ENCODE measurements around the gene VDAC2.

VDAC2 gene

DNA sequence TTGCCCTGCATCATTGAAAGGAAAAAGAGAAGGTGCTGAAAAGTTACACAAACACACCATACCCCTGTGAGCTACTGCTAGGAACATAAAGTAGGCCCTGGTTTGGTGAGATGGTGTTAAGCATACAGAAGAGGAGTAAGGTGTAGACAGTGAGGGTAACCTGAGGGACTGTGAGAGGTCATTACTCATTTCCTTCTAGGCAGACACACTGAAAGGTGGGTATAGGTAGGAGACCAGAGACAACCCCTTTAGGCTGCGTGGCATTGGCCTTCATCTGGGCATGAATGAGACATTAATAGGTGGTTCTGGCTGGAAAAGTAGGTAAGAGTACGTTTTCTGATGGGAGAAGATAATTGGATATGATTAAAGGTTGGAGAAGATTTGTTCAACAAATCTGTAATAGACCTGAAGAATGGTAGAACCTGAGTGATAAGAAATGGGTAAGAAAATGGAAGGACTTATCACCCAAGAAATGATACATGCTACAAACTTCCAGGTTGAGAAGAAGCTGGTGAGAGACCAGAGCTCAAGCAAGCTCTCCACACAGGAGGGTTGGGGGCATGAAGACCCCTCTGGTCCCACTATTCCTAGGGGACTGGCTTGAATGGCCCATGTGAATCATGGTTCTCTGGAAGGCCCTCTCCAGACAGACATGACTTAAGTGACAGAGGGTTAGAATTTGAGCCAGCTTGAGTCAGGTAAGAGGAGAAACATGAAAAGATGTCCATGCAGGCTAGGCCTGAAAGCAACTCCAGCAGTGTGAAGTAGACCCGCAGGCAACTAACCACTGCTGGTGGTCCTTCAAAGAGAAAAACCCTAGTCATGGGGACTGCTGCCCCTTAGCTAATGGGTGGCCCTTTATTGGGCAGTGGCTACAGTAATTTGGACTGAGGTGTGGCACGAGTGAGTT lies 21.3 kb downstream of the VDAC2 start:
- no peak for DNase-seq

DNA sequence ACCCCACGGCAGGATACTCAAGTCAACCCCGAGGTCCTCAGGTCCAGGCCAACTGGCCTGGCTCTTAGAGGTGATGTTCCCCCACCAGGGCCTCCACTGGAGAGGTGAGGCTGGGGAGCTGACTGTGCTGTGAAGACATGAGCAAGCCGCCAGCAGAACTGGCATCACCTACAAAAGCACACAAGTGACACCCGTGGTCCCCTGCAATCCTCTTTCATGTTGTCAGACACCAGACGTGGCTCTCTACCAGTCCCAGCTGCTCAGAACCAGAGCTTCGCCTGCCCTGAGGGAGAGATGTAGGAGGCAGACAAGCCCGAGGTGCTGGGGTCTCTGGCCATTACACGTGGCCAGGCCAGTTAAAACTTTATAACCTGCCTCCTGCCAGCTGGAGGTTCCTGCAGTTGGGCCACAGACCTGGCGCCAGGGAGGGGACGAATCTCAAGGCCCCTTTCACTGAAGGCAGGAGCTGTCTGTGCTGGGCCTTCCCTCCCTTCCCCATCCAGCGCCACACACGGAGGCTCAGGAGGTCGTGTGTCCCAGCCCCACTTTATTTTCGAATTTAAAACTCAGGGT lies 22.9 kb downstream of the VDAC2 start:
- no peak for DNase-seq

DNA sequence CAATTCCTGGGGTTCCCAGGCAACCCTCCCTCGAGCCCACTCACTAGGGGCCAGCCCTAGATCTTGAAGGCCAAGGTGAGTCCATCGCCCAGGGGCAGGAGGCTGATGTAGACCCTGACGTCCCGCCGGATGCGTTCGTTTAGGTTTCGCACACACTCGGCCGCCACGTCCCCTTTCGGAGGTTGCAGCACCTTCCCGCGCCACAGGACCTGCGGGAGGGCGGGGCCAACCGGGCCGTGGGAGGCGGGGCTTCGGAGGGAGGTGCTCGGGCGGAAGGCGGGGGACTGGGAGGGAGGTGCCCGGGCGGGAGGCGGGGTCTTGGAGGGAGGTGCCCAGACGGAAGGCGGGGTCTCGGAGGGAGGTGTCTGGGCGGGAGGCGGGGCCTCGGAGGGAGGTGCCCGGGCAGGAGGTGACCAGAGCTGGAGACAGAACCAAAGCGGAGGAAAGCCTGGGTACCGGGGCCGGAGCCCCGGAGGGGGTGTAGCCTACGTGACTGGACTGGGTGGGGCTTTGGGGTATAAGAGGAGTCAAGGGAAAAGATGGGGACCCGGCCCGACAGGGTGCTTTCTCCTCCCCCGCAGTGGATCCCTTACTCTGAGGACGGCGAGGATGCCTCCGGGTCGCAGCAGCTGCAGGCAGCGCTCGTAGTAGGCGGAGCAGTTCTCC lies 23.6 kb downstream of the VDAC2 start:
- DNase-seq = peak; percentile 23 to 54

DNA sequence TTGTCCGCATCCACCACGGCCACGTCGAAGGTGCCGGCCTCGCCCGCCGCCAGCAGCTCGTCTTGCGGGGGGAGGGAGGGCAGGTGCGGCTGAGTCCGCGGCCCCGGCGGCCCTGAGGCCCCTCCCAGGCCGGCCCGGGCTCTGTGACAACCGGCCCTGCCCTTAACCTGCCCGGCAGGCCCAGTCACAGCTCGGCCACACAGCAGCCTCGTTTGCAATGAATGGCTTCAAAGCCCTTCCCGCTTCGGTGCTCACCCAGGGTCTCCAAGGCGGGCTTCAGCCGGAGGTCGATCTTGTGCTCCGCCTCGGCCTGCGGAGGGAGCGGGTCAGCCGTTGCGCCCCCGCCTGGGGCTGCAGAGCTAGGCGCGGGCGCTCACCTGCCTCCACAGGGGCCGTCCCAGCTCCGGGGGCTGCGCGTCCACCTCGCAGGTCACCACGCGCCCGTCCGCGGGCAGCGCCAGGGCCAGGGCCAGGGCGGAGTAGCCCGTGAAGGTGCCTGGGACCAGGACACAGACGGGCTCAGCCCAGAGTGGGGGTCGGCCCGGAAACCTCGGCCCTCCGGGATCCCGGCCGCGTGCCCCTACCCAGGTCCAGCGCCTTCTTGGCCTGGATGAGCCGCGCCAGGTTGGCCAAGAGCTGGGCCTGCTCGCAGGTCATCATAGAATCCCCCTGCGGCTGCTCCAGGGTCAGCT lies 24.2 kb downstream of the VDAC2 start:
- DNase-seq = no peak

DNA sequence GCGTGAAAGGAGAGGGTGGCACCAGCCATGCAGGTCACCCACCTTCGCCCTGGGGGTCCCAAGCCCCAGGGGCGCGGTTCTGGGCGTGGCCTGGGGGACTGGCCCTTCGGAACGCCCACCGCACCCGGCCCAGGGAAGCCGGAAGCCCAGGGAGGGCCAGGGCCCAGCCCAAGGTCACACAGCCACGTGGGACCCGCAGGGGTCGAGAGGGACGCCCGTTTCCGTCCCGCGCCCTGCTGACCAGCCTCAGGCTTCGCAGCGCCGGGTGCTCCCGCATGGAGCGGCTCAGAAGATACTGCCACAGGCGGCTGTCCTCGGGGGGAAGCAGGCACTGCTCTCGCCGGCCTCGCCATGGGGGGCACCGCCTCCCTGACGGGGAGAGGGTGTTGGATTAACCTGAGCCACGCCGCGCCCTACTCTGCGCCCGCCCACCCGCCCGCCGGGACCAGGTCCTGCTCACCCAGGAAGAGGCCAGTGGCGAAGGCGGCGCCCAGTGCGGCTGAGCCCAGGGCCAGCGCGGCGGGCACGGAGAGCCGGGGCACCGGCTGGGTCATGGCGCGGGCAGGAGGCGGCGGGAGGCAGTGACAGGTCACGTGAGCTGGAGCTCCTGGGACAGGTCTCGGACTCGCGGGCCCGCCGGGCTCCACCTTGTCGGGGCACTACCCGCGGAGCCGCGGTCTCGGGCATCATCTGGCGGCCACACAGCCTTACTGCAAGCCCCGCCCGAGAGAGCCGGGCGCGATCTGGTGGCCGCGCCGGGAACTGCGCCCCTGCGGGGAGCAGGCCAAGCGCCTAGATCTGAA lies 25.0 kb downstream of the VDAC2 start, which contains the start of gene COMTD1:
TSS of gene COMTD1 (minus strand) at position 583 of the 803 bp plus-strand sequence. CDS start at position 554, 29 bp downstream.
- DNase-seq = peak; percentile 83

DNA sequence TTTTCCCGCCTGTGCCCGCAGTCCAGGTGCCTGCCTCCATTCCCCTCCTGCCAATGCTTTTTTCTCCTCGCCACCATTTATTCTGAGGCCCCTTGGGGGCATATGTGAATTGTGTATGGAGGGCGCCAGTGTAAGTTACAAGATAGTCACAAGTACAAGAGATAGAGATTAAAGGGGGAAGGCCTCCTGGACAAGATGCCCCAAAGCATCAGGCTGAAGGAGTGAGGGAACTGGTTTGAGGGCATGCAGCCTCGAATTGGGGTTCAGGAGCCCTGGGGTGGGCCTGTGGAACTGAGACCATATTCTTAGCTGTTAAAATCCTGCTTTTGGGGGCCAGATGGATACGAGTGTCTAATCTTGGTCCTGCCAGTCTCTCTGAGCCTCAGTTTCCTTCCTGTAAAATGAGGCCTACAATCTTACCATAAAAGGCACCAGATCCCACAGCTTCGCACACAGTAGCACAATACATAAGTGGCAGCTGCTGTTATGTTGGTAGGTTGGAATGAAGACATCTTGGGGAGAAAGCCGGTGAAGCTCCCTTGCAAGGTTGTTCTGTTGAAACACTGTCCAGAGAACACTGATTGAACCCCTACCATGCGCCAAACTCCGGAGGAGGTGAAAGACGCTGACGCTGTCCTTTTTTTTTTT lies 25.7 kb downstream of the VDAC2 start:
- no peak for DNase-seq

DNA sequence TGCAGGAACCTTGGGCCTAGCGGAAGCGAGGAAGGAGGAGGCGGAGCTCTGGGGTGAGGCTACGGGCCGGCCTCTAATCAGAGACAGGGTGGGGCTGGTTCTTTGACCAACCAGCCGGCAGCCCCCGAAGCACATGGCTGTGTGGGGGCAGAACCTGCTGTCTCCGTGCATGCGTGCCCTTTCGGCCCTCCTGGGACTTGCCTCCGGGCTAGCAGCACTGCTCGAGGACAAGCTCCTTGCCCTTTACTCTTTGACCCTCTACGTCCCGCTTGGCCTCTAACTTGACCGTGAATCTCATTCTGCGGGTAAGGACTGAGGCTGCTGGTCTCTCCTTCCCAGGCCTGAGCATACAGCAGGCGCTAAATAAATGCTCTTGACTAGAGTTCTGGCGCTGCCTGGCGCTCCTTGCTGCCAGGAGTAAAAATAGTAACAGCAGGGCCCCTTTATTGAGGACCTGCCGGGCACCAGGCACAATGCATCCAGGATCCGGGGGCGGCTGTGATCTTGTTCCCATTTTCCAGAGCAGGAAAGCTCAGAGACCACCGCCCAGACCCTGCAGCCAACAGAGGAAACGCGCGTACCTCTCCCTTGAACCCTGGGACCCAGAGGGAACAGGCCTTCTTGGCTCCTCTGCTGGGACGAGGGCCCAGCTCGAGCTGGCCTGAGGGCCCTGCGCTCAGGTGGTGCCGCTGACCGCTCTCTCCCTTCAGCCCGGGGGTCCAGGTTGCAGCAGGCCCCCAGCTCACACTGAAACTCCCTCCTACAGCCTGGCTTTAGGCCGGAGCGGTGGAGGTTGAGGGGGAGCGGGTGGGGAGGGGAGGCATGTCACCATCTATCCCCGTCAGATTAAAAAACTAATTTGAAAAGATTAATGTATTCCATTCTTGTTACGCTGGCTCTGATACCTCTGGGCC lies 27.8 kb downstream of the VDAC2 start:
- DNase-seq = no peak

DNA sequence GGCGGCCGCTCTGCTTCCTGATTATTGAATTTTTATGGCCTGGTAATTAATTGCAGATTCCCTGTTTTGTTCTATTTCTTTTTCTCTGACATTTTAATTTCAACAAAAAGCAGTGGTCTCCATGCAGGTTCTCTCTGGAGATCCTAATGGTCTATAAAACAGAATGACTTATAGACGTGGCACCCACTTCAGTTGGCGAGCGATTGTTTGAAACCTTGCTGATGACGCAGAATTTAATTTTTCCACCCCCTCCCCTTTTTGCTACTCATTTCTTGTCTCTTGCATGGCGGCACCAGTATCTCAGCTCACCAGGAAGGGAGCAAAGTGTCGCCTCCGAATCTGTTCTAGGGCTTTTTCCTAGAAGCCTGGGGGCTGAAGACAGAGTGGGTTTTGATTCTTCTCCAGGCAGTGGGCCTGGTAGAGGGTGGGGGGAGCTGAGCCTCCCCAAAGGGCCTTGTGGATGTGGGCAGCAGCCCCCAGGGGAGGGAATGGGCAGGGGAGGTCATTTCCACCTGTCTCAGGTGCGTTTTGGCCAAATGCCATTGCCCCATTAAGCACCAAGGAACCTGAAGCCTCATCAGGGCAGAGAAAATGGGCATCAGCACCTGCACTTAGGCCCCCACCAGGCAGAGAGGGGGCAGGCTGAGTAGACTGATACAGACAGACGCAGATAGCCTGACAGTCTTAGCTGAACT lies 28.6 kb downstream of the VDAC2 start:
- DNase-seq = no peak

DNA sequence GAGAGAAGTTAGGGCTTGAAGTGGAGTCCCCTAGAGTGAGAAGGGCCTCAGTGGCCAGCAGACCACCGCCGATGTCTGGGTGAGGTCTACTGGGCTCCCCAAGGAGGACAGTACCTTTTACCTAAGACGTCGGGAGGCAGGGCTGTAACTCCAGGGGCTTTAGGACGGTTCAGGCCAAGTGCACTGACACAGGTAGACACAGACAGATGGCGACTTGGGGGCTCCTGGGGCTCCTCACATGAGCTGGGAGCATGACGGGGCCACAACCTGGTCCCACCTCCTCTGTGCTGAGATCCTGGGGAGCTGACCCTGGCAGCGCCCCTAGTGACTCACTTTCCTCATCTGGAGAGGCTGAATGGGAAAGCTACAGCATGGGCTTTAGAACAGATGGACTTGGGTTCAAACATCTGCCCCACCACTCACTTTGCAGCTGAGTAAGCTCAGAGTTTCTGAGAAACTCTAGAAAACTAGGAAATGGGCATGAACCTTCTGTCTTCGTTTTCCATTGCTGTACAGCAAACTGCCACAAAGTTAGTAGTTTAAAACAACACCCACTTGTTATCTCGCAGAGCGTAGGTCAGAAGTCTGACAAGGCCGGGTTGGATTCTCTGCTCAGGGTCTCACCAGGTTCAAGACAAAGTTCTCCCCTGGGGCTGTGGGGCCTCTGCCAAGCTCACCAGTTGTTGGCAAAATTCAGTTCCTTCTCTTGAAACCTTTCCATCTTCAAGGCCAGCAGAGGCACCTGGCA lies 29.9 kb downstream of the VDAC2 start:
- no peak for DNase-seq

DNA sequence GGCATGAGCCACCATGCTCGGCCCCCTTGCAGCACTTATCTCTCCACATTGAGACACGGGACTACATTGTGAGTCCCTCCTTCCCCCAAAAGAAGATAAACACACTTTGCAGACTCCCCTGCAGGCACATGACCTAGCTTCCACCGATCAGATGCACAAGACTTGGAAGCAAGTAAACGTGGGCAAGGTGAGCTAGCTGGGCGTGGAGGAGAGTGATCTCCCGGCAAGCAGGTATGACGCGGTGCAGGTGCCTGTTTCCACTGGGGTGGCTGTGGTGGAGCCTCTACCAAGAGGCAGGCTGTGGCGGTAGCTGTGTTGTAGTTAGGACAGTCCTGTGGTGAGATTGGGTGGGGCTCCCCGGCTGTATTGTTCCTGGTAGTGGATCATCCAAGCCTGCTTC lies 32.8 kb downstream of the VDAC2 start:
- DNase-seq = no peak

DNA sequence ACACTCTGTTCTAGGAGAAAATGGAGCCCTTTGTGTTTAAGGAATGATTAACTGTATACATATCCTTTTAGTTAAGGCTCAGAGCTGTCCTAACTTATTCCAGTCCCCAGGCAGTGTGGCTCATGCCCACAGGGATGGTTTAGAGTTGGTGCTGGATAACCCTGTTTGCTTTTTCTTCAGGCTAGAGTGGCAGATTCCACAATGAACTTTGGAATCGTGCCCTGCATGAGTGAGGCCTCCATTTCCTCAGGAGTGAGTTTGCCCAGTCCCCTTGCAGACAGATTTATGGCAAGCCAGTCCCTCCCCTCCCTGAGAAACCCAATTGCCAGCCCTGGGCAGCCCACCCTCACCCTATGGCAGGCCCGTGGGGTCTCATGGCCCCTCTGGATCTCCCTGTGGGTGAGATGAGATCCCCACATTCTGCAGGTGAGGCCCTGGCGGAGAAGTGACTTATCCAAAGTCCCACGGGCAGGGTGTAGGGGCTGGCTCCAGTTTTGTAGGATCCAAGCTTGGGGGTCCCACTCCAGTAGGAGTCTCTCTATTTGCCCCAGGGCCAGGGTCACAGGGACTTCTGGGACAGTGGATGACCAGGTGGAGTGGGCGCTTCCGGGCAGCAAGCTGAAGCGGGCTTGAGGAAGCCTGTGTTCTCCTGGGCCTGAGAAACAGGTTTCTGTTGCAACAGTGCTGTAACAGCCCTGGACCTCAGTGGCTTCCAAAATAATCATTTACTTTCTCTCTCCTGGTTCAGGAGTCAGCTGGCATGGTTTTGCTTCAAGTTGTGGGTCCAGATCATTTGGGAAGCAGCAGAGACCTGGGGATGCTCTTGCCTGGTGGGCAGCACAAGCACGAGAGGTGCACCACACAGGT lies 34.1 kb downstream of the VDAC2 start:
- no peak for DNase-seq

DNA sequence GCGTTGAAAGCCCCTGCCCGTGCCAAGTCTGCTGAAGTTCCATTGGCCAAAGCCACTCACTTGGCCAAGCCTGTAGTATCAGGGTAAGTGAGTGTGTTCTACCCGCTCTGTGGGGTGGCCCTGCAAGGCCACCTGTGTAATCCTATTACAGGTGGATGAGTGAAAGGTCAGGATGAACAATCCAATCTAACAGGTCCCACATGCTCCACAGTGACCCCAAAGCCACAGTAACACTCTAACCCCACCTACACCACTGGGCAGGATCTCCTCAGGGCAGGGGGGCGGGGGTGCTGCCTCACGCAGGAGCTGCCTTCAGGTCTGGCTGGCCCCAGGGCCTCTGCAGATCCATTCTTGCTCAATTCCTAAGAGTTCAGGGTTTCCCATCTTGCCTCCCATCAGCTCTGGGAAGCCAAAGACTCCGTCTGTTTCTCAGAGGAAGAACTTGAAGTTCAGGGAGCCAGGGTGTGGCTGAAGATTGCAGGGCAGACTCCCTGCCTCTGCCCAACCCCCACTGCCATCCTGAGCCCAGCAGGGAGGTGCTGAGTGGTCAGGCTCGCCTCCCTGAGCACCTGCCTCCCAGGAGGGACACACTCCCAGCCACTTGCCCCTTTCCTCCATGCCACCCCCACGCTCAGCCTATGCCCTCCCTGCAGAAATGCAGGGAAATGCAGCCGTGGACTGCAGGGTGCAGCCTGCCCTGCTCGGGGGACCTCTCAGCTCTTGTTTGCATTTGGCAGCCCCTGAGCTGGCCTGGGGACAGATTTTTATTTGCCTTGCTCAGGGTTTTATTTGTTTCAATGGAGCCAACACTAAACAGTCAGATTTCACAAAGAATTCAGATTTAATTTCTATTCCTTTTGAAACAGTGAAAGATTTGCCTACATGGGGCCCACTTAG lies 35.0 kb downstream of the VDAC2 start:
- DNase-seq = no peak

DNA sequence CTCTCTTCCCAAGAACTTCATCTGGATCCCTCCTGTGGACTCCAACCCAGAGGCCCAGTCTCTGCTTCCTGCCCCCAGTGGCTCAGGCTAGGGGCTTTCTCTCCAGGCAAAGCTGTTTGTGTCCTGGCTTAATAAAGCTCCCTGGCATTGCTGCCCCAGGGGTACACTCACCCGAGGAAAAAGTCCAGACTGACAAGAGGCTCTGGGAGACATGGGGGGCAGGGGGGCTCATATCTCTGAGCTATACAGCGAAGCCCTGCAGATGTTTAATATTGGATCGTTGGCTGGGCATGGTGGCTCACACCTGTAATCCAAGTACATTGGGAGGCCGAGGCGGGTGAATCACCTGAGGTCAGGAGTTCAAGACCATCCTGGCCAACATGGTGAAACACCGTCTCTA lies 35.9 kb downstream of the VDAC2 start:
- DNase-seq = no peak

DNA sequence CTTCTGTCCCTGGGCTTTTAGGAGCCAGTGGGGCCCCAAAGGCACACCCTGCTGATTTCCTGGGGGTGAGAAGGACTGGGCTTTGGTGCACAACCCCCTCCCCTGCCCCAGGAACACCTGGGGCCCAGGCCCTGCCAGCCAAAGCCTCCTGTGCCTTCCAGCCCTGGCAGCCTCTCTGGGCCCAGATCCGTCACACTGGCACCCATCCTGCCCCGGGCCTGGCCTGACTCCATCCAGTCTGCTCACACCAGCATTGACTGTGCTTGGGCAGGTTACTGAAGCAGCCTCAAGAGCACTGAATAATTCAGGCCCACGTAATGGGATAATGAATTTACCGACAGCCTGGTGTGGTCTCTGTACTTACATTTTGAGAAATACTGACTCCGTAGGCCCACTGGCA lies 37.2 kb downstream of the VDAC2 start:
- no peak for DNase-seq

DNA sequence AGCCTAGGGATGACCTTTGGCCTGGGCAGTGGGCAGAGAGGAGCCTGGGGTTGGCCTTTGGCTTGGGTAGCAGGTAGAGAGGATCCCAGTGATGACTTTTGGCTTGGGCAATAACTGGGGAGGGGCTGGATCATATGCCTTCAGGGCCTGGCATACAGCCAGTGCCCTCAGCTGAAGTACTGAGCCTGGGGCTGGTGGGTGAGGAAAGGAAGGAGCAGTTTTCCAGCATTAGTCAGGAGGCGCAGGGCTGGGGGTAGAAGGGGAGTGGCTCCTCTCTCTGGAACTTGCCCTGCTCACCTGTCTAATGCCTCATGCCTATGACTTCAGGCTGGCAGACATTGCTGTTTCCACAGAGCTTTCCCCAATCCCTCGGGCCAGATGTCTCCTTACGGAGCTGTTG lies 40.3 kb downstream of the VDAC2 start:
- DNase-seq = no peak

DNA sequence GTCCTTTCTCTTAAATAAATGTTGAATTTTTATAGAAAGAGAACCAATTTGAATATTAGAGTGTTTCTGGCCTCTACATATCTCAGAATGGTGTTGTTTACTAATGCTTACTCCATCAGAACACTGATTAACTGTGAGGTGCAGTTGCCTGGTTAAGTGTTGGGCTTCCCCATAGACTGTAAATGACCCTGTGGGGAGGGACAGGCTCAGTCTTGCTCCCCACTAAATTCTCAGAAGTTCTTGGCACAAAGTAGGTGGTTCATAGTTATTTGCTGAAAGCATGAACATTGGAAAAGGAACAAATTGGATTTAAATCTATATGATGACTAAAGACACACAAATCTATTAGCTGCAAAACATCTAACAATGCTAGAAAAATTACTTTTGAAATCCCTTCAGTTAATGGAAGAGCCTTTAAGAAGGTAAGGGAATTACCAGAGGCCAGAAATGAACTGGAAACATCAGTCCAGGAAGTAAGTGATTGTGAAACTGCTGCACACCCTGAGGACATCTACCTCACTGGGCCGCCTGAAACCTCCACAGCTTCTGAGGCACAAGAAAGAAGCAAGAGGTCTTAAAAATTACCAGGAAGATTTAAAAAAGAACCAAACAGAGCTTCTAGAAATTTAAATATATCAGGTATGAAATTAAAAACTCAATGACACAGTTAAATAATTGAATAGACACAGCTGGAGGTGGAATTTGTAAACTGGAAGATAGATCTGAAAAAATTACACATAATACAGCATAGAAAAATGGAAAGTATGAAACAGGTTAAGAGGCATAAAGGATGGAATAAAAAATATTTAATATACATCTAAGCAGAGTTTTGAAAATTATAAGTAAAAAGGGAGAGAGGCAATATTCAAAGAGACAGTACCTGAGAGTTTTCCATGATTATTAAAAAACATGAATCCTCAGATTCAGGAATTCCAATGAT lies 43.0 kb downstream of the VDAC2 start:
- no peak for DNase-seq

Measured in hippocampal formation (tissue), 2 donors.